Mesothelial cell of epicardium (in vitro differentiated cells): ENCODE measurements around the gene METTL16. TPM values are rescaled to one million over a fixed set of nuclear protein-coding genes. Genes with fewer than 3 reads are reported as not detected.

Experiments
- DNase-seq, 2 experiments: peaks; one replicate each; pipeline ENCODE4 v3.0.0; 2021; ENCODE audit warnings: low spot score in 2 of 2; ENCODE audit not compliant: unreplicated experiment in 2 of 2
- H3K27ac Mint-ChIP-seq: 2 replicates; pipeline ENCODE4 v1.8.0; 2021; ENCODE audit warnings: mixed read lengths
- H3K27me3 Mint-ChIP-seq: 2 replicates; pipeline ENCODE4 v1.8.0; 2021; ENCODE audit warnings: low read depth, mixed read lengths
- H3K36me3 Mint-ChIP-seq: 2 replicates; pipeline ENCODE4 v1.8.0; 2021; ENCODE audit warnings: mixed read lengths
- H3K4me1 Mint-ChIP-seq: 2 replicates; pipeline ENCODE4 v1.8.0; 2021; ENCODE audit warnings: mixed read lengths
- H3K4me3 Mint-ChIP-seq: 2 replicates; pipeline ENCODE4 v1.8.0; 2021; ENCODE audit warnings: mild to moderate bottlenecking, moderate library complexity, mixed read lengths
- H3K9me3 Mint-ChIP-seq: 2 replicates; pipeline ENCODE4 v1.8.0; 2021; ENCODE audit warnings: mixed read lengths
- CTCF ChIP-seq: fragments of 200-600 bp; sonication (generic); IDR thresholded peaks from one replicate; pipeline ENCODE4 v1.5.0; 2021; ENCODE audit warnings: antibody characterized with exemption; ENCODE audit not compliant: unreplicated experiment
- total RNA-seq: library from RNA; stranded (reverse); gene quantifications from 3 replicates; pipeline ENCODE4 v1.2.1, GENCODE V29; 2021

The METTL16 gene
- total RNA-seq, 1 donor from 2014 or later = 42.3 TPM

DNA sequence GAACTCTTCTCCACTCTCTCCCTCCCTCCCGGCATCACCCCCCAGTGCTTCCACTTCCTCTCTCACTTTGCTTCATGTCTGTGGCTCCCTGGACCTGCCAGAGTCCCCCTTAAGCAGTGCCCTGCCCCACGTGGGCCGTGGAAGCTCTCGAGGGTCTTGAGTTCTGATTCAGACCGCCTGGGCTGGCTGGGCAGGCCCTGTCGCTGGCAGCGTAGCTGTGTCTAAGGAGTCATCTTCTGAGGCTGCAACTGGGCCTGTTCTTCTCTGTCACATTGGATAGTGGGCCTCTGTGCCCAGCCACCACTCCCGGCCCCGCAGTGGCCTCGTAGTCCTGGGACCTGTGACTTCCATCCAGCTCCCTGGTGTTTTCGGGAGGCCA is 141.5 kb downstream of the METTL16 start:
- H3K4me1 Mint-ChIP-seq = peaks cover 7% of the 10 kb centered on the region
- no peak for DNase-seq
- TF ChIP-seq CTCF = no peak
- no peak overlapping the region for H3K4me3 Mint-ChIP-seq
- H3K9me3 Mint-ChIP-seq = no peaks in the 10 kb centered on the region
- H3K27ac Mint-ChIP-seq = no peak overlapping the region
- peaks cover 2% of the 10 kb centered on the region for H3K36me3 Mint-ChIP-seq
- H3K27me3 Mint-ChIP-seq = no peaks in the 10 kb centered on the region

DNA sequence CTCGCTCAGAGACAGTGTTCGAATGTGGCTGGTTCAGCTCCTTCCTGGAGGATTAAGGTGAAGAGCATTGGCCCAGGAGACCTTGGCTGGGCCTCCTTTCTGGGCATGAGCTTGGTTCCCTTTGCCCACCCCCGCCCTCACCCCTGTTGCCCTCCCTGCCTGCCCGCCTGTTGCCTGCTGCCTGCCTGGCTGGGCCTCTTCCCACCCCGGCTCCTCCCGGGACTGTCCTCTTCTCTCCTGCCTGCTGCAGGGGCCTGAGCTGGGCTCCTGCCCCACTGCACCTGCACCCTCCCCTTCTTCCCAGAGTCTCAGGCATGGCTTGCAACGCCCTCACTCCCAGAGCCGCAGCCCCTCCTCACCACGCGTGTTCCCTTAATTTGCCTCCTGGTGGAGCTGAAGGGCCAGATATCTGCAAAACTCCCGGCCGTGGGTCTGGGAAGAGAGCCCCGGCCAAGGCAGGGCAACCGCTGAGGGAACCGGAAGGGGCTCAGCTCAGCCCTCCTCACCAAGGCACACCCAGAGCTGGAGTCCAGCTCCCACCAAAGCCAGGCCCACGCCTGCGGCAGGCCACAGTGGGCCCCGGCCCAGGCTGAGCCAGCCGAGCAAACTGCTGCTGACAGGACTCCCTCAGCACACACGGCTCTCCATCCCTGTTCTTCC is 142.0 kb downstream of the METTL16 start:
- Mint-ChIP-seq H3K4me1 (peaks cover 2% of the 10 kb centered on the region), H3K27me3 (no peaks in the 10 kb centered on the region), H3K4me3 (no peak overlapping the region), H3K27ac (peak overlapping the region; percentile 59), H3K36me3 (peaks cover 2% of the 10 kb centered on the region), H3K9me3 (no peaks in the 10 kb centered on the region)
- TF ChIP-seq CTCF = no peak
- no peak for DNase-seq

DNA sequence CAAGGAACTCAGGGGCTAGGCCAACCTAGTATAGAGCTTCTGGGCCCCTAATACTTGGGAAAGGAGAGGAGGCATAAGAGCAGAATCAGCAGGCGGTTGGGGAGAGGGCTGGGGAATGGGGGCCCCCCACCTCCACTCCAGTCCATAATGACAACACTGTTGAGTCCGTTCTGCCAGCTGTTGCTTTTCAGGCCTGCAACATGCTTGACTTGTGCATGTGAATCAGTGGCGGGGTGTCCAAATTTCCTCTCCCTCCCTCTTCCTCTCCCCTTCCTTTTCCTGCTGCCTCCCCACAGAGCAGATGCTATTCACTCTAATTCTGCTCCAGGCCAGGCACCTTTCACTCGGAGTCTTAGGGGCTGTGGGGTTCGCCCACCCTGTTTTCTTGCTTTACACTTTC is 142.6 kb downstream of the METTL16 start:
- TF ChIP-seq CTCF = no peak
- Mint-ChIP-seq H3K9me3 (no peaks in the 10 kb centered on the region), H3K4me1 (no peaks in the 10 kb centered on the region), H3K27me3 (no peaks in the 10 kb centered on the region), H3K36me3 (peaks cover 2% of the 10 kb centered on the region), H3K27ac (no peak overlapping the region), H3K4me3 (no peak overlapping the region)
- no peak for DNase-seq

DNA sequence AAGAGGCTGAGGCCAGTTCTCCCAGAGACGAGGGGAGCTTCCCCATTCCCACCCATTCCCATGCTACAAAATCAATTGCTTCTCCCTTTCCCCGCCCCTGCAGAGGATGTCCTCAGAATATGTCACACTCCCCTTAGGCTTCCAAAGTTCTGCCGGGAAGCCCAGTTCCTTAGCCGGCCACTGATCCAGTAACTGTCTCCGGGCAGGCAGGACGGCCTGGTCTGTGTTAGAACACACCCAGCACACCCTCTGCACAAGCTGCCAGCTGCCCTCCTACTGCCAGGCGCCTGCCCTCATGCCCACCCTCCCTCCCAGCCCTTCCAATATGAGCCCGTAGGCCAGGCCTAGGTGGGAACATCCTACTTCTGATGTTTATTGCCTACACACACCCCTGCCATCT is 143.3 kb downstream of the METTL16 start:
- Mint-ChIP-seq H3K36me3 (peaks cover 2% of the 10 kb centered on the region), H3K9me3 (no peaks in the 10 kb centered on the region), H3K27me3 (no peaks in the 10 kb centered on the region), H3K4me3 (no peak overlapping the region), H3K4me1 (no peaks in the 10 kb centered on the region), H3K27ac (no peak overlapping the region)
- DNase-seq = no peak
- no peak for TF ChIP-seq CTCF

GRCh38 chr17:2366747-2367494 is 144.8 kb downstream of the METTL16 start:
- H3K27me3 Mint-ChIP-seq = no peaks in the 10 kb centered on the region
- H3K4me3 Mint-ChIP-seq = no peak overlapping the region
- no peaks in the 10 kb centered on the region for H3K4me1 Mint-ChIP-seq
- no peak for DNase-seq
- H3K27ac Mint-ChIP-seq = no peak overlapping the region
- H3K9me3 Mint-ChIP-seq = no peaks in the 10 kb centered on the region
- H3K36me3 Mint-ChIP-seq = peaks cover 6% of the 10 kb centered on the region
- TF ChIP-seq CTCF = no peak

Other genes with a start within 250 kb of the METTL16 start
- gene SMG6, start 208.1 kb downstream of the METTL16 start, total RNA-seq = 55.4 to 58.3 TPM (median 58.3 TPM) in 3 replicates
- gene SRR, start 207.9 kb downstream of the METTL16 start, total RNA-seq = 13.4 to 17.6 TPM (median 16.0 TPM) in 3 replicates
- 37.7 to 41.4 TPM (median 40.6 TPM) in 3 replicates for gene TSR1, start 175.4 kb downstream of the METTL16 start, total RNA-seq
- 79.2 to 80.9 TPM (median 79.3 TPM) in 3 replicates for gene SGSM2, start 174.4 kb downstream of the METTL16 start, total RNA-seq
- gene MNT, start 110.8 kb downstream of the METTL16 start, total RNA-seq = 47.5 to 49.1 TPM (median 48.3 TPM) in 3 replicates
- gene PAFAH1B1, start 81.8 kb upstream of the METTL16 start, total RNA-seq = 141 to 151 TPM (median 144 TPM) in 3 replicates
- gene CLUH, start 199.9 kb upstream of the METTL16 start, total RNA-seq = 46.6 to 49.9 TPM (median 46.9 TPM) in 3 replicates
- gene CCDC92B, start 237.8 kb upstream of the METTL16 start, total RNA-seq = 0.47 to 0.62 TPM (median 0.58 TPM) in 3 replicates